AG09309 (cell line): ENCODE results near the gene LRRC47.

Experiments used
- DNase-seq: peaks from one replicate; pipeline ENCODE4 v3.0.0-alpha.2; 2010; ENCODE audit warnings: low read depth
- H3K4me3 ChIP-seq: 2 replicates; pipeline ENCODE4 v1.5.1; 2011; ENCODE audit warnings: mild to moderate bottlenecking, low read depth, low read length, moderate library complexity; ENCODE audit not compliant: control insufficient read depth
- CTCF ChIP-seq: IDR thresholded peaks from 2 replicates; pipeline ENCODE4 v1.5.1; 2011; ENCODE audit warnings: mild to moderate bottlenecking, low read depth, low read length, inconsistent platforms; ENCODE audit not compliant: insufficient read depth, control insufficient read depth; ENCODE audit errors: missing control alignments

LRRC47 gene

GRCh38 chr1:3787745-3788605, 8.3 kb downstream of the LRRC47 start:
- no peak for DNase-seq
- H3K4me3 ChIP-seq = no peak overlapping the region
- no peak for TF ChIP-seq CTCF

- no peak for DNase-seq
- no peak for TF ChIP-seq CTCF
- H3K4me3 ChIP-seq = no peak overlapping the region
Measured at GRCh38 chr1:3787349-3787715, 9.0 kb downstream of the LRRC47 start.

- no peak for TF ChIP-seq CTCF
- DNase-seq = no peak
- no peak overlapping the region for H3K4me3 ChIP-seq
Measured at GRCh38 chr1:3786468-3787348, 9.6 kb downstream of the LRRC47 start.

- DNase-seq = no peak
- TF ChIP-seq CTCF = no peak
- no peak overlapping the region for H3K4me3 ChIP-seq
Measured at GRCh38 chr1:3785456-3786157, 10.7 kb downstream of the LRRC47 start.

GRCh38 chr1:3785045-3785444, 11.3 kb downstream of the LRRC47 start:
- no peak overlapping the region for H3K4me3 ChIP-seq
- no peak for DNase-seq
- TF ChIP-seq CTCF = no peak
